Liver (tissue), 9 donors: Measurements from ENCODE around the gene WRNIP1. TPM values are rescaled to one million over a fixed set of nuclear protein-coding genes. Genes with fewer than 3 reads are reported as not detected.
A peak's percentile ranks its signal among the peaks of the same experiment; 100 is the strongest.

Source experiments
- DNase-seq: peaks from one replicate; pipeline ENCODE4 v3.0.0-alpha.2; 2017; ENCODE audit warnings: low spot score
- H3K27ac ChIP-seq, 2 donors: one replicate each; pipeline ENCODE4 v1.7.0; 2013; ENCODE audit warnings: inconsistent platforms in 2 of 2, low read length in 2 of 2, control low read depth in 1 of 2, low read depth in 1 of 2, mild to moderate bottlenecking in 1 of 2
- H3K27me3 ChIP-seq, 4 donors: one replicate each; pipeline versions ENCODE4 v1.6.1 to v1.7.0; 2013; ENCODE audit warnings: low read length in 3 of 4, inconsistent platforms in 1 of 4, mild to moderate bottlenecking in 1 of 4, moderate library complexity in 1 of 4; ENCODE audit not compliant: control insufficient read depth in 4 of 4, insufficient read depth in 4 of 4
- H3K36me3 ChIP-seq, 4 donors: one replicate each; pipeline versions ENCODE4 v1.6.1 to v1.7.0; 2013; ENCODE audit warnings: low read length in 3 of 4, mild to moderate bottlenecking in 3 of 4, low read depth in 1 of 4, moderate library complexity in 1 of 4; ENCODE audit not compliant: control insufficient read depth in 4 of 4, insufficient read depth in 3 of 4
- H3K4me1 ChIP-seq, 4 donors: one replicate each; pipeline versions ENCODE4 v1.6.1 to v1.7.0; 2013; ENCODE audit warnings: low read length in 3 of 4, mild to moderate bottlenecking in 3 of 4, moderate library complexity in 1 of 4; ENCODE audit not compliant: control insufficient read depth in 4 of 4, insufficient read depth in 4 of 4
- H3K4me3 ChIP-seq, 3 donors: one replicate each; pipeline versions ENCODE4 v1.6.1 to v1.7.0; 2013; ENCODE audit warnings: low read length in 3 of 3, control low read depth in 1 of 3, low read depth in 1 of 3, mild to moderate bottlenecking in 1 of 3
- H3K9ac ChIP-seq, 2 donors: one replicate each; pipeline ENCODE4 v1.7.0; 2013; ENCODE audit warnings: low read length in 2 of 2, mild to moderate bottlenecking in 2 of 2, moderate library complexity in 2 of 2, control low read depth in 1 of 2, low read depth in 1 of 2
- H3K9me3 ChIP-seq, 4 donors: one replicate each; pipeline versions ENCODE4 v1.6.1 to v1.7.0; 2013; ENCODE audit warnings: low read length in 3 of 4; ENCODE audit not compliant: control insufficient read depth in 4 of 4
- EGR1 ChIP-seq, 2 donors: IDR thresholded peaks; 2 replicates each; pipeline ENCODE4 v1.6.1; 2016 to 2018; ENCODE audit warnings: antibody characterized with exemption in 2 of 2, low read depth in 2 of 2
- FOXA1 ChIP-seq: IDR thresholded peaks from 2 replicates; pipeline ENCODE4 v1.6.1; 2016; ENCODE audit warnings: antibody characterized with exemption
- FOXA2 ChIP-seq: IDR thresholded peaks from 2 replicates; pipeline ENCODE4 v1.6.1; 2016; ENCODE audit warnings: antibody characterized with exemption
- GABPA ChIP-seq, 2 donors: IDR thresholded peaks in 1 of 2; conservative IDR thresholded peaks in 1 of 2; 2 replicates each; pipeline ENCODE4 v1.6.1; 2016; ENCODE audit warnings: antibody characterized with exemption in 2 of 2, mild to moderate bottlenecking in 1 of 2, moderate library complexity in 1 of 2
- HNF4A ChIP-seq, 2 donors: conservative IDR thresholded peaks; 2 replicates each; pipeline ENCODE4 v1.6.1; 2016; ENCODE audit warnings: antibody characterized with exemption in 2 of 2, mild to moderate bottlenecking in 2 of 2
- HNF4G ChIP-seq: IDR thresholded peaks from 2 replicates; pipeline ENCODE4 v1.6.1; 2016; ENCODE audit warnings: antibody characterized with exemption
- JUND ChIP-seq, 2 donors: IDR thresholded peaks; 2 replicates each; pipeline ENCODE4 v1.6.1; 2016; ENCODE audit warnings: antibody characterized with exemption in 2 of 2
- NR2F2 ChIP-seq: IDR thresholded peaks from 2 replicates; pipeline ENCODE4 v1.6.1; 2016; ENCODE audit warnings: antibody characterized with exemption
- RAD21 ChIP-seq, 2 donors: IDR thresholded peaks; 2 replicates each; pipeline ENCODE4 v1.6.1; 2016; ENCODE audit warnings: antibody characterized with exemption in 2 of 2, mild to moderate bottlenecking in 2 of 2
- RXRA ChIP-seq, 2 donors: IDR thresholded peaks; 2 replicates each; pipeline ENCODE4 v1.6.1; 2017 to 2018; ENCODE audit warnings: antibody characterized with exemption in 2 of 2, mild to moderate bottlenecking in 1 of 2
- SP1 ChIP-seq: IDR thresholded peaks from 2 replicates; pipeline ENCODE4 v1.6.1; 2018; ENCODE audit warnings: antibody characterized with exemption, mild to moderate bottlenecking
- TAF1 ChIP-seq: conservative IDR thresholded peaks from 2 replicates; pipeline ENCODE4 v1.6.1; 2016; ENCODE audit warnings: antibody characterized with exemption, mild to moderate bottlenecking
- YY1 ChIP-seq: IDR thresholded peaks from 2 replicates; pipeline ENCODE4 v1.6.1; 2016; ENCODE audit warnings: antibody characterized with exemption, mild to moderate bottlenecking
- WGBS: extraction: QIAGEN DNeasy Blood & Tissue Kit; methylation state at CpG from one replicate; pipeline ENCODE4 v1.1.7; 2013; 5-methylcytosine and 5-hydroxymethylcytosine counted together
- polyA plus RNA-seq, 2 donors: library from polyadenylated mRNA; stranded (reverse) in 1 of 2; unstranded in 1 of 2; fragments of 200-250 nt in 1 of 2; fragments of >200 nt in 1 of 2; fragmentation: Nextera tagmentation in 1 of 2; extraction: Ambion mirVana in 1 of 2; gene quantifications; one replicate each; pipeline versions ENCODE4 v1.2.1 to v1.2.3, GENCODE V29; 2013 to 2015
- total RNA-seq, 2 donors: library from RNA; depleted of rRNA; stranded (reverse); fragments of >200 nt; gene quantifications; one replicate each; pipeline ENCODE4 v1.2.3, GENCODE V29; 2014
- TF ChIP-seq, protein P1 (sequence below): IDR thresholded peaks from 2 replicates; pipeline ENCODE4 v1.6.1; 2016; ENCODE audit warnings: antibody characterized with exemption, mild to moderate bottlenecking
- TF ChIP-seq, protein P2 (sequence below): fragments of 150-350 bp; IDR thresholded peaks from 2 replicates; pipeline ENCODE4 v1.5.1; 2017; ENCODE audit warnings: improper control_type of control experiment, low read depth, low read length; ENCODE audit not compliant: missing input control
- TF ChIP-seq, protein P3 (sequence below): IDR thresholded peaks from 2 replicates; pipeline ENCODE4 v1.6.1; 2016; ENCODE audit warnings: antibody characterized with exemption
- TF ChIP-seq, protein P4 (sequence below): IDR thresholded peaks from 2 replicates; pipeline ENCODE4 v1.6.1; 2016; ENCODE audit warnings: antibody characterized with exemption
- TF ChIP-seq, protein P5 (sequence below): IDR thresholded peaks from 2 replicates; pipeline ENCODE4 v1.6.1; 2016; ENCODE audit warnings: antibody characterized with exemption
- donor health status: healthy.
- donor health status: healthy.
- donor health status: healthy.
- donor health status: healthy.
- donor health status: healthy.

The WRNIP1 gene
- 10 to 100 TPM; 27.8 to 32.7 TPM for total RNA-seq
- polyA plus RNA-seq = 10 to 100 TPM in 1 of 2 donors, 1 to 10 TPM in 1; 10.0 to 20.0 TPM

DNA sequence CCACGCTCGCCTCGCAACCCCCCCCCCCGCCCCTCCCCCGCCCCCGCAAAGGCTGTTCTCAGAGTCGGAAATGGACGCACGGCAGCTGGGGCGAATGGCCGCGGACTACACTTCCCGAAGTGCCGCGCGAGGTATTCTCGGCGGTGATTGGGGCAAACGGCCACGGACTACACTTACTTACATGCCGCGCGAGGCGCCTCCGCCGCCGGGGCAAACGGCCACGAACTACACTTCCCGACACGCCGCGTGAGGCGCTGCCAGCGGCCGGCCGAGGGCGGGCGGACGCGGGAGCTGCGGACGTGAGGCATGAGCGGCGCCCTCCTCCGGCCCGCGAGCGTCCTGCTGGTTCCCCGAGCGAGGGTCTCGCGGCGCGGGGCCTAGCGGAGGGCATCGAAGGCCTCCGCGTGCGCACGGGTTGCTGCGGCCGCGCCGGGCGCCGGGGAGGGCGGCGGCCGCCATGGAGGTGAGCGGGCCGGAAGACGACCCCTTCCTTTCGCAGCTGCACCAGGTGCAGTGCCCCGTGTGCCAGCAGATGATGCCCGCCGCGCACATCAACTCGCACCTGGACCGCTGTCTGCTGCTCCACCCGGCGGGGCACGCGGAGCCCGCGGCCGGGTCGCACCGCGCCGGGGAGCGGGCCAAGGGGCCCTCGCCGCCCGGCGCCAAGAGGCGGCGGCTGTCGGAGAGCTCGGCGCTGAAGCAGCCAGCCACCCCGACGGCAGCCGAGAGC is at the start of gene WRNIP1:
Gene WRNIP1, plus strand, starts transcription at position 228 of the 730 bp plus-strand sequence. Its CDS starts 230 bp downstream, at position 458.
- TF ChIP-seq RXRA (IDR thresholded peaks at IDR 0.05) (peak in 1 of 2 donors; percentile 13), TAF1 (peak; percentile 2), YY1 (peak; percentile 94), RAD21 (IDR thresholded peaks at IDR 0.05) (no peak), FOXA2 (no peak), GABPA (IDR thresholded peaks at IDR 0.05 in 1 of 2, conservative IDR thresholded peaks at IDR 0.05 in 1 of 2) (peak in 1 of 2 donors; percentile 76), EGR1 (IDR thresholded peaks at IDR 0.05; ENCODE audit: low read depth in 2 of 2) (peak; percentile 85 to 98), HNF4A (conservative IDR thresholded peaks at IDR 0.05) (no peak), FOXA1 (no peak), HNF4G (no peak), SP1 (peak; percentile 67), JUND (IDR thresholded peaks at IDR 0.05) (no peak), NR2F2 (no peak)
- TF ChIP-seq, protein P1, sequence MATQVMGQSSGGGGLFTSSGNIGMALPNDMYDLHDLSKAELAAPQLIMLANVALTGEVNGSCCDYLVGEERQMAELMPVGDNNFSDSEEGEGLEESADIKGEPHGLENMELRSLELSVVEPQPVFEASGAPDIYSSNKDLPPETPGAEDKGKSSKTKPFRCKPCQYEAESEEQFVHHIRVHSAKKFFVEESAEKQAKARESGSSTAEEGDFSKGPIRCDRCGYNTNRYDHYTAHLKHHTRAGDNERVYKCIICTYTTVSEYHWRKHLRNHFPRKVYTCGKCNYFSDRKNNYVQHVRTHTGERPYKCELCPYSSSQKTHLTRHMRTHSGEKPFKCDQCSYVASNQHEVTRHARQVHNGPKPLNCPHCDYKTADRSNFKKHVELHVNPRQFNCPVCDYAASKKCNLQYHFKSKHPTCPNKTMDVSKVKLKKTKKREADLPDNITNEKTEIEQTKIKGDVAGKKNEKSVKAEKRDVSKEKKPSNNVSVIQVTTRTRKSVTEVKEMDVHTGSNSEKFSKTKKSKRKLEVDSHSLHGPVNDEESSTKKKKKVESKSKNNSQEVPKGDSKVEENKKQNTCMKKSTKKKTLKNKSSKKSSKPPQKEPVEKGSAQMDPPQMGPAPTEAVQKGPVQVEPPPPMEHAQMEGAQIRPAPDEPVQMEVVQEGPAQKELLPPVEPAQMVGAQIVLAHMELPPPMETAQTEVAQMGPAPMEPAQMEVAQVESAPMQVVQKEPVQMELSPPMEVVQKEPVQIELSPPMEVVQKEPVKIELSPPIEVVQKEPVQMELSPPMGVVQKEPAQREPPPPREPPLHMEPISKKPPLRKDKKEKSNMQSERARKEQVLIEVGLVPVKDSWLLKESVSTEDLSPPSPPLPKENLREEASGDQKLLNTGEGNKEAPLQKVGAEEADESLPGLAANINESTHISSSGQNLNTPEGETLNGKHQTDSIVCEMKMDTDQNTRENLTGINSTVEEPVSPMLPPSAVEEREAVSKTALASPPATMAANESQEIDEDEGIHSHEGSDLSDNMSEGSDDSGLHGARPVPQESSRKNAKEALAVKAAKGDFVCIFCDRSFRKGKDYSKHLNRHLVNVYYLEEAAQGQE = no peak
- TF ChIP-seq, protein P2, sequence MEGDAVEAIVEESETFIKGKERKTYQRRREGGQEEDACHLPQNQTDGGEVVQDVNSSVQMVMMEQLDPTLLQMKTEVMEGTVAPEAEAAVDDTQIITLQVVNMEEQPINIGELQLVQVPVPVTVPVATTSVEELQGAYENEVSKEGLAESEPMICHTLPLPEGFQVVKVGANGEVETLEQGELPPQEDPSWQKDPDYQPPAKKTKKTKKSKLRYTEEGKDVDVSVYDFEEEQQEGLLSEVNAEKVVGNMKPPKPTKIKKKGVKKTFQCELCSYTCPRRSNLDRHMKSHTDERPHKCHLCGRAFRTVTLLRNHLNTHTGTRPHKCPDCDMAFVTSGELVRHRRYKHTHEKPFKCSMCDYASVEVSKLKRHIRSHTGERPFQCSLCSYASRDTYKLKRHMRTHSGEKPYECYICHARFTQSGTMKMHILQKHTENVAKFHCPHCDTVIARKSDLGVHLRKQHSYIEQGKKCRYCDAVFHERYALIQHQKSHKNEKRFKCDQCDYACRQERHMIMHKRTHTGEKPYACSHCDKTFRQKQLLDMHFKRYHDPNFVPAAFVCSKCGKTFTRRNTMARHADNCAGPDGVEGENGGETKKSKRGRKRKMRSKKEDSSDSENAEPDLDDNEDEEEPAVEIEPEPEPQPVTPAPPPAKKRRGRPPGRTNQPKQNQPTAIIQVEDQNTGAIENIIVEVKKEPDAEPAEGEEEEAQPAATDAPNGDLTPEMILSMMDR = peak; percentile 52
- TF ChIP-seq, protein P3, sequence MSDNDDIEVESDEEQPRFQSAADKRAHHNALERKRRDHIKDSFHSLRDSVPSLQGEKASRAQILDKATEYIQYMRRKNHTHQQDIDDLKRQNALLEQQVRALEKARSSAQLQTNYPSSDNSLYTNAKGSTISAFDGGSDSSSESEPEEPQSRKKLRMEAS = no peak
- TF ChIP-seq, protein P4, sequence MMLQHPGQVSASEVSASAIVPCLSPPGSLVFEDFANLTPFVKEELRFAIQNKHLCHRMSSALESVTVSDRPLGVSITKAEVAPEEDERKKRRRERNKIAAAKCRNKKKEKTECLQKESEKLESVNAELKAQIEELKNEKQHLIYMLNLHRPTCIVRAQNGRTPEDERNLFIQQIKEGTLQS = no peak
- TF ChIP-seq, protein P5, sequence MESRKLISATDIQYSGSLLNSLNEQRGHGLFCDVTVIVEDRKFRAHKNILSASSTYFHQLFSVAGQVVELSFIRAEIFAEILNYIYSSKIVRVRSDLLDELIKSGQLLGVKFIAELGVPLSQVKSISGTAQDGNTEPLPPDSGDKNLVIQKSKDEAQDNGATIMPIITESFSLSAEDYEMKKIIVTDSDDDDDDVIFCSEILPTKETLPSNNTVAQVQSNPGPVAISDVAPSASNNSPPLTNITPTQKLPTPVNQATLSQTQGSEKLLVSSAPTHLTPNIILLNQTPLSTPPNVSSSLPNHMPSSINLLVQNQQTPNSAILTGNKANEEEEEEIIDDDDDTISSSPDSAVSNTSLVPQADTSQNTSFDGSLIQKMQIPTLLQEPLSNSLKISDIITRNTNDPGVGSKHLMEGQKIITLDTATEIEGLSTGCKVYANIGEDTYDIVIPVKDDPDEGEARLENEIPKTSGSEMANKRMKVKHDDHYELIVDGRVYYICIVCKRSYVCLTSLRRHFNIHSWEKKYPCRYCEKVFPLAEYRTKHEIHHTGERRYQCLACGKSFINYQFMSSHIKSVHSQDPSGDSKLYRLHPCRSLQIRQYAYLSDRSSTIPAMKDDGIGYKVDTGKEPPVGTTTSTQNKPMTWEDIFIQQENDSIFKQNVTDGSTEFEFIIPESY = peak; percentile 0
- Histone ChIP-seq H3K36me3 (peaks cover 0 to 3% (median 0%) of the 10 kb centered on the region in 4 donors), H3K4me1 (peaks cover 4 to 29% (median 22%) of the 10 kb centered on the region in 4 donors), H3K27me3 (no peaks in the 10 kb centered on the region), H3K9me3 (no peaks in the 10 kb centered on the region), H3K9ac (peak within 1 kb of the TSS; percentile 73 to 88), H3K27ac (peak within 1 kb of the TSS; percentile 94), H3K4me3 (peak within 1 kb of the TSS; percentile 87 to 96 (median 92))
- DNase-seq = peak; percentile 98
- under 1% methylated on average over 104 of the region's 104 CpGs for WGBS
